ENCODE measurements around the gene ADAMTS20.

DNA sequence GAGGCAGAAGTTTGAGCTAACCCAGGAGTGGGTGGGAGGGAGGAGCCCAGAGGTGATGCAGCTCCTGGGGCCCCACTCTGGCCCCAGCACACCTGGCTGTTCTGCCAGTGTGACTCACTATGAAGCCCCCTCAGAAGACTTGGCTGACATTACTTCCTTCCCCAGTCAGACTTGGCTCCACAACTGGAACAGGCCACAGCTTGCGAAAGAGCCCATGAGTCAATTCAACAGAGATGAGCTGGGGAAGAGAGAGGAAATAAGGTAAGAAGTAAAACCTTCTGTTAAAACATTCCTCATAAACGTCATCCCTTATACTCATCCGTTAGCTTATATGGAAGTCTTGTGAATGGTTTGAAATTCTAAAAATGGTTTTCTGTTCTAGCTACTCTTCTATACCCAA lies 245.9 kb downstream of the ADAMTS20 start:
- TF ChIP-seq, protein P1, sequence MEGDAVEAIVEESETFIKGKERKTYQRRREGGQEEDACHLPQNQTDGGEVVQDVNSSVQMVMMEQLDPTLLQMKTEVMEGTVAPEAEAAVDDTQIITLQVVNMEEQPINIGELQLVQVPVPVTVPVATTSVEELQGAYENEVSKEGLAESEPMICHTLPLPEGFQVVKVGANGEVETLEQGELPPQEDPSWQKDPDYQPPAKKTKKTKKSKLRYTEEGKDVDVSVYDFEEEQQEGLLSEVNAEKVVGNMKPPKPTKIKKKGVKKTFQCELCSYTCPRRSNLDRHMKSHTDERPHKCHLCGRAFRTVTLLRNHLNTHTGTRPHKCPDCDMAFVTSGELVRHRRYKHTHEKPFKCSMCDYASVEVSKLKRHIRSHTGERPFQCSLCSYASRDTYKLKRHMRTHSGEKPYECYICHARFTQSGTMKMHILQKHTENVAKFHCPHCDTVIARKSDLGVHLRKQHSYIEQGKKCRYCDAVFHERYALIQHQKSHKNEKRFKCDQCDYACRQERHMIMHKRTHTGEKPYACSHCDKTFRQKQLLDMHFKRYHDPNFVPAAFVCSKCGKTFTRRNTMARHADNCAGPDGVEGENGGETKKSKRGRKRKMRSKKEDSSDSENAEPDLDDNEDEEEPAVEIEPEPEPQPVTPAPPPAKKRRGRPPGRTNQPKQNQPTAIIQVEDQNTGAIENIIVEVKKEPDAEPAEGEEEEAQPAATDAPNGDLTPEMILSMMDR (IDR thresholded peaks at IDR 0.05), result no peak
- TF ChIP-seq EP300 (IDR thresholded peaks at IDR 0.05; ENCODE audit: low read depth), result no peak
- TF ChIP-seq POLR2A (IDR thresholded peaks at IDR 0.05), result no peak
